HG03280 (cell line): Measurements from ENCODE around the gene MYT1.
"Not testable (repeated sequence)": the region's sequence is repeated elsewhere in the genome, so short reads cannot be mapped to it uniquely, and the experiment has no call there.

ENCODE experiments used
- ATAC-seq: cut with Tn5 transposase; IDR thresholded peaks from one replicate; pipeline ENCODE4 v1.9.1; 2021; ENCODE audit warnings: mild to moderate bottlenecking, moderate library complexity; ENCODE audit not compliant: unreplicated experiment

The MYT1 gene

GRCh38 chr20:64228751-64229506, 64.7 kb downstream of the MYT1 start:
- ATAC-seq, result no peak

DNA sequence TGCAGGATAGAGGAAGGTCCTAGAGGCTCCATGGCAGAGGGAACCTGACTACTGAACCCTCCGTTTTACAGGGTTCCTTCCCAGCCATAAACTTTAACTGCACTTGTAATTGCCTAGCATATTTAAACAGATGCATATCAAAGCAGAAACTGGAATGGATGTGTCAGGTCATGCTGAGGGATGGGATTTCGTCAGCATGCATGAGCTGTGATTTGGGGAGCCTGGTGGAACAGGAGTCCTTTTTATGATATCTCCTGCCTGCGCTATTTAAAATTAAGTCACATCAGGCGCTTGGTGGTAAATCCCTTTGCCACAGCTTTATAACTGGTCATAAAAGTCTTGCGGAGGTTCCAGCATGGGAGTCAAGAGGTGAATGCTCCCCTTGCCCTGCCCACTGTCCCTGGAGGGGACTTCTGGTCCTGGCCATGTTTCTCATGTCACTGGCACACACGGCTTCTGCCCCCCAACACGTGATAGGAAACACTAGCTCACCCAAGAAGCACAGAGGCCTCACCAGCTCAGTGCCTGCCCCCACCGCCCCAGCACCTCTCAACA, 65.3 kb downstream of the MYT1 start:
- ATAC-seq, result no peak

GRCh38 chr20:64230461-64231145, 66.4 kb downstream of the MYT1 start:
- ATAC-seq, result no peak

- ATAC-seq, result no peak
These were observed 67.6 kb downstream of the MYT1 start for GRCh38 chr20:64231621-64232550.

DNA sequence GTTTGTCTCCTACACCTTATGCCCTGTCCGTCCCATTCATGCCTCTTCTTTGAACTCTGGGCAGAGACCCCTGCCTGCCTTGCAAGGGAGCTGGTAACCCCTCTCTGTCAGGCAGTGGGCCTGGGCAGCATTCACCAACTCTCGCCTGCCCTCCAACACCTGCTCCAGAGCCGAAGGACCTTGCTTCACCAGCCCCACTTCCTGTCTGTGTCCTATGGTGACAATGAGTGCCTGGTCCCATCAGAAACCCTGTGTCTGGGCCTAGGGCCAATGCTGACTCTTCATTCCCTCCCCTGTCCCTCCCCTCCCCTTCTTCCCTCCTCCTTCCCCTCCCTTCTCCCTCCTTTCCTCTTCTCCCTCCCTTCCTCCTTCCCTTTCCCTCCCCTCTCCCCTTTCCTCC, 68.5 kb downstream of the MYT1 start:
- no peak for ATAC-seq

- ATAC-seq, result no peak
These were observed 69.5 kb downstream of the MYT1 start for GRCh38 chr20:64233725-64234124.

DNA sequence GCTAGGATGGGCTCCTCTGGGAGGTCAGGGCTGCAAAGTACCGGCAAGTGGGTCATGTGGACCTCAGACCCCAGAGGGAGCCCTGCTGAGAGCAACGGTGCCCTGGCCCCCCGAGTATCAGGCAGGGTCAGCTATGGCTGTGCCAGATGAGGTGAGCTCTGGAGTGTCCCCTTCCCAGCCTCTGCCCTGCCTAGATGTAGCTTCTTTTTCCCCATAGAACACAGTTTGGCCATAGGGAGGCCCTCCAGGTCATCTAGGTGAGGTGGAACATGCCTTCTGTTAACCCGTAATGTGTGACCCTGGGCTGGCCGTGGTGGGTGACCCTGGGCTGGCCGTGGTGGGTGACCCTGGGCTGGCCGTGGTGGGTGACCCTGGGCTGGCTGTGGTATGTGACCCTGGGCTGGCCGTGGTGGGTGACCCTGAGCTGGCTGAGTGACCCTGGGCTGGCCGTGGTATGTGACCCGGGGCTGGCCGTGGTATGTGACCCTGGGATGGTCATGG, 70.1 kb downstream of the MYT1 start:
- ATAC-seq, result no peak

- not testable (repeated sequence) for ATAC-seq
These were observed 70.8 kb downstream of the MYT1 start for GRCh38 chr20:64234921-64235565.

- no peak for ATAC-seq
These were observed 72.2 kb downstream of the MYT1 start for GRCh38 chr20:64236137-64237088.

- no peak for ATAC-seq
These were observed 73.1 kb downstream of the MYT1 start for GRCh38 chr20:64237316-64237715.

DNA sequence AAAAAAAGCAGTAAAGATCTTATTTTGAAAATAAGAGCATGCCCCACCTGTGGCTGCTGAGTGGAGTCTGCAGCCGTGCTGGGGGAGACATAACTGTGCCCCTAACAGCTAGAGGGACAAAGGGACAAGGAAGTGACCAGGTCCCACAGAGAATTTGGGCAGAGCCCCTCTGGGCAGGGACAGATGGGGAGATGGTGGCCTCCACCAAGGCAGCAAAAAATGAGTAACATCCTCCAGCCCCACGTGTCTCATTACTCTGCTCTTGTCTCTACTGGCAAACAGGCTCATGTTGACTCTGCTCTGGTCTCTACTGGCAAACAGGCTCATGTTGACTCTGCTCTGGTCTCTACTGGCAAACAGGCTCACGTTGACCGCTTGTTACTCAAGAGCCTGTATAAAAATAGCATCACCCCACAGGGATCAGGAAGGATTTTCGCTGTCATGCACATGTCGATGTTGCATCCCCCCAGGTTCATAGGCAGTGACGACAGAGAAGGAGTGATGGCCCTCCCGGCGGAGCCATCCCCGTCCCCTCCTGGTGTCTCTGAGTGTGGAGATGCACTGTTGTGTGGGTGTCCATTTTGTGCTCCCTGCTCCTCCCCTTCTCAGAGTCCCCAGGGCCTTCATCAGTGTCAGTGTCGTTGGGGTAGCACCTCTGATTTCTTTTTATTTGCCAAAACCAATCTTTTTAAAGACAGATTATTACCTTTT, 74.0 kb downstream of the MYT1 start:
- ATAC-seq, result no peak

DNA sequence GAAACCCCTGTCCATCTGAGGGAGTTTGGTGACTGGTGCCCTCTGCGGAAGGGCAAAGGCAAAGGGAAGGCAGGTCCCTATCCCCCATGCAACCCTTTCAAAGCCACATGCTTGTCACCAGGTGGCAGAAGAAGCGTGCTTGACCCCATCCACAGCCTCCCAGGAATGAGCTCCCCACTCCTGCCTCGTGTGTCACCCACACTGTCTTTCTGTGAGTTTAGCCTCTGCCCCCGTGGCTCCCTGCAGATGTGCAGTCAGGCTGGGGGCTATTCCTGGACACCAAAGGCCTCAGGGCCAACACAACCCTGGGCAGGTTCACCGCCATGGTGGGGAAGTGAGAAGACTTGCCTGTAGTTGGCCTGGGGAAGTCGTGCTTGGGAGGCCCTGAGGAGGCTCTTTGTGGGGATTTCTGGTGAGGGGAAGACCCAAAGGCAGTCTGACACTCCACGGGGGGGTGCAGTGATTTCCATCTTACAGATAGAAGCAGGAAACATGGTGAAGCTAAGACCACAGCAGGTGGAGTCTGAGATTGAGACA, 74.7 kb downstream of the MYT1 start:
- ATAC-seq, result no peak

DNA sequence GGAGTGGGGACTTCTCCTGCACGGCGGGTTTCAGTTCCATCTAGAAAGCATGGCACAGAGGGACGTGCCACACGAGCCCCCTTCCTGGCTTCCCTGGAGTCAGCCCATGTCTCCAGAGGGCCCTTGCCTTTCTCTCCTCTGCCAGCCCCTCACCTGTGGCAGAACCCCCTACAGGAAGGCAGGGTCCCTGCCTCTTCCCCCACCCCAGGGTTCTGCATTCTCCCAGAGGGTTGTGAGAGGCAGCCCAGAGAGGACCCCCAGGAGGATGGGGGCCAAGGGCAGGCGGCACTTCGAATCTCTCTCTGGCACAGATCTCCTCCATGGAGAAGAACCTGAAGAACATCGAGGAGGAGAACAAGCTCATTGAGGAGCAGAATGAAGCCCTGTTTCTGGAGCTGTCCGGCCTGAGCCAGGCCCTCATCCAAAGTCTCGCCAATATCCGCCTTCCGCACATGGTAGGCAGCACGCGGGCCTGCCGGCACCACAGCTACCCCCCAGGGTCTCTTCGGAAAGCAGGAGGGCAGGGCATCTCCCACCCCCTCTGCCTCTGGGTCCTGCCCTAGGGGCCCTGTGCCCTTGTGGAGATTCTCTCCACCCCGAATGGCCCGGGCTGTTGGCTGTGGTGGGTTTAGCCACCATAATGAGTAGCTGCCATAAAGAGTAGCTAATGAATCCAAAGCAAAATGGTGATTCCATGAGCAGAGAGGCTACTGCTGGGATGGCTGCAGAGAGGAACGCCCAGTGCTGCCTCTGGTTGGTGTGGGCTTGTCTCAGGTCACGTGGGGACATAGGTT, 75.4 kb downstream of the MYT1 start:
- no peak for ATAC-seq

GRCh38 chr20:64240243-64241015, 76.2 kb downstream of the MYT1 start:
- ATAC-seq, result no peak

GRCh38 chr20:64241061-64241460, 76.8 kb downstream of the MYT1 start:
- ATAC-seq, result no peak

GRCh38 chr20:64242003-64242796, 77.9 kb downstream of the MYT1 start:
- no peak for ATAC-seq
